Measurements from ENCODE around the gene ZNF317.
A peak's percentile ranks its signal among the peaks of the same experiment; 100 is the strongest.
"Not testable (repeated sequence)": the region's sequence is repeated elsewhere in the genome, so short reads cannot be mapped to it uniquely, and the experiment has no call there.

Gene ZNF317

DNA sequence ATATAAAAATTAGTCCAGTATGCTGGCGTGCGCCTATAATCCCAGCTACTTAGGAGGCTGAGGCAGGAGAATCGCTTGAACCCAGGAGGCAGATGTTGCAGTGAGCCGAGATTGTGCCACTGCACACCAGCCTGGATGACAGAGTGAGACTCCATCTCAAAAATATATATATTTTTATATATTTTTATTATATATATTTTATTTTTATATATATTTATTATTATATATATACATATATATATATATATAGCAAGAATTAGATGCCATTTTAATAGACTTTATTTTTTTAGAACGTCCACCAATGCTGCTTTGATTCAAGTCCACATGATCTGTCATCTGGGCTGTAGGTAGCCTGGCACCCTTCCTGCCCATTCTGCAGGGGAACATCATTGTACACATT, 35.1 kb downstream of the ZNF317 start:
- DNase-seq (ENCODE audit: low read depth), result no peak

DNA sequence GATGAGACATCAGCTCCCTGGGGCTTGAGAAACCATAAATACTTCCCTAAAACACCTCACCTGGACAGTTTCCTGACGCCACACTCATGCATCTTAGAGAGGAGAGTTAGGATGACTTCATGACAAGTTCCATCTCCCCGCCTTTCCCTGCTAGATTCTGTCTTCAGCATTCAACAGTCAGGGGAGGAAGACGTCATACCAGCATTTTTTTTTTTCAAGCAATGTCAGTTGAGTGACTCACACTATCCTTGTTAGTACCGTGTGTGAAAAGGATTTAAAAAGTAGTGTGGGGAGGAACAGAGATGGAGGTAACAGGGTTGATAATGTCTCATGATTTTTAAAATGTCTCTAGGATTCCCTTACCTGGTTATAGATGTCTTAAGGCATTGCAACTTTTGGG, 38.7 kb downstream of the ZNF317 start, which contains the start of gene OR7D2:
Gene OR7D2, plus strand, starts transcription at position 79 of the 400 bp plus-strand sequence. CDS start 6,803 bp downstream, outside the sequence.
- DNase-seq (ENCODE audit: low read depth), result no peak

DNA sequence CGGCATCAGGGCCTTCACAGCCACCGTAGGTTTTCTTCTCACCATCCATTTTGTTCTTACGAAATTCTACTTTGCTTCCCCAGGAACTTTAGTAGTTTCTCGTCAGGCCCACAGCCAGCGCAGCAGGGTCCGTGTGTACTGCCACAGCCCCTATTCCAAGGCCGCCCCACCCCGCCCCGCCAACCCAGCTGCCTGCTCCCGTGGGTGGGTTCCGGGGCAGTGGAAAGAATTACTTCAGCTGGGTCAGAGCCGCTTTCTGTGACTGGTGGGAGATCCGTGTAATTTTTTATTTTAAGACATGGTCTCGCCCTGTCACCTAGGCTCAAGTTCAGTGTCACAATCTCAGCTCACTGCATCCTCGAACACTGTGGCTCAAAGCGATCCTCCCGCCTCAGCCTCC, 42.8 kb downstream of the ZNF317 start:
- DNase-seq (ENCODE audit: low read depth), result no peak

DNA sequence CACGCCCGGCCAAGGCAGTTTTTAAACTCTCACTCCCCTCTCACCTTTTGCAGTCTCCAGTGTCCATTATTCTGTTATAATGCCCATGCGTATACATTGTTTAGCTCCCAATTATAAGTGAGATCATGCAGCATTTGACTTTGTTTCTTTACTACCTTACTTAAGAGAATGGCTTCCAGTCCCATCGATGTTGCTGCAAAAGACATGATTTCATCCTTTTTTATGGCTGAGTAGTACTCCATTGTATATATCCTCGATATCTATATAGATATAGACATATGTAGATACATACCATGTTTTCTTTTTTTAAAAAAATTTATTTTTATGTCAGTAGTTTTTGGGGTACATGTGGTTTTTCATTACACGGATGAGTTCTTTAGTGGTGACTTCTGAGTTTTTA, 47.0 kb downstream of the ZNF317 start:
- DNase-seq (ENCODE audit: low read depth), result no peak

DNA sequence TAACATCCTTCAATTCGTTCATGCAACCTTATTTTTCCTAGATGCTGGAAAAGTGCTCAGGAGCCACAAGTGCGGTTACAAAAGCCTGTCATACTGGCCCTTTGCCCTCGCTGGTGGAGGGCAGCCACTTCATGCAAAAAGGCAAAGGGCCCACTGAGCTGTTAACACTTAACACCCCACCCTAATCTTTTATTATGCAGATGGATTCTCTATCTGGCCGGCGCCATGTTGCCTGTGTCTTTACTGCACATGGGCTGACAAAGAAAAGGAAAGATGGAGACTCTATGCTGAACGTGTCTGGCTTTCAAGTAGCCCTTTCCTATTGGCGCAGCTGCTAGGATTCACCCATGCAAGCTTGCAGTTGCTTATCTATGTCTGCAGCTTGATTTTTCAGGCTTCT, 49.3 kb downstream of the ZNF317 start:
- no peak for DNase-seq (ENCODE audit: low read depth)

DNA sequence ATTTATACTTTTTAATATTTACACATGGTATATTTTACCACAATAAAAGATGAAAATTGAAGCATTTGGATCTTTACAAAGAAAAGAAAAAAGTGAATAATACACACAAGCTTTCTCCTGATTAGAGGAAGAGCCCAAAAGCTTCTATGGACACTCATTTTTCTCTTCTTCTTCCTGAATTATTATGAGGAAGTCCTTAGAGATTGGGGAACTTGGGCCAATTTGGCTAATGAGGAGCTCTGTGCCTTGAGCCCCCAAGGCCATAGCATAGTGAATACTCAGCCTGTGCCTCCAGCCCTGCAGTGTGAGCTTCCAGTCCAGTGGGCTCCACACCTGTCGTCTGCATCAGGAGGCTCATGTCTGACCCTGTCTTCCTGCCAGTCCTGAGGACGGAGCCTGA, 57.8 kb downstream of the ZNF317 start:
- DNase-seq (ENCODE audit: low read depth), result not testable (repeated sequence)

DNA sequence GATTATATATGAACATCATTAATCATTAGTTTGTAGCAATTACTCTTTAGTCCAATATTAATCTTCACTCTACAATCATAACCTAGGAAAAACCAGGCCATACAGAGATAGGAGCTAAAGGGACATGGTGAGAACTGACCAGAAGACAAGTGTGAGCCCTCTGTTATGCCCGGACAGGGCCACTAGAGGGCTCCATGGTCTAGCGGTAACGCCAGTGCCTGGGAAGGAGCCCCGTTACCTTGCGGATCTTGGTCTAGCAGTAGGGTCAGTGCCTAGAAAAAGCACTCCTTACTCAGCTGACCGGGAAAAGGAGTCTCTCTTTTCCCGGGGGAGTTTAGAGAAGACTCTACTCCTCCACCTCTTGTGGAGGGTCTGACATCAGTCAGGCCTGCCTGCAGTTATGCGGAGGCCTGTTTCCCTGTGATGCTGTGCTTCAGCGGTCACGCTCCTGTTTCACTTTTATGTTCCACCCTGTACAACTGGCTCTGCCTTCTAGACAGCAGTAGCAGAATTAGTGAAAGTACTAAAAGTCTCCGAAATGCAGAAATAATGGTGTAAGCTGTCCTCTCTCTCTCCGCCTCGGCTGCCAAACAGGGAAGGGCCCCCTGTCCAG, 65.4 kb downstream of the ZNF317 start:
- DNase-seq (ENCODE audit: low read depth), result peak; percentile 38

Data from HS-27A (cell line).